ENCODE measurements around the gene PTRHD1.
"Not testable (repeated sequence)": the region's sequence is repeated elsewhere in the genome, so short reads cannot be mapped to it uniquely, and the experiment has no call there.

PTRHD1 gene, protein sequence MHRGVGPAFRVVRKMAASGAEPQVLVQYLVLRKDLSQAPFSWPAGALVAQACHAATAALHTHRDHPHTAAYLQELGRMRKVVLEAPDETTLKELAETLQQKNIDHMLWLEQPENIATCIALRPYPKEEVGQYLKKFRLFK

GRCh38 chr2:24792874-24793760, at the start of gene PTRHD1, which contains the start of gene CENPO:
Gene PTRHD1, minus strand, starts transcription at chr2:24793391. Its CDS starts 14 bp downstream, at chr2:24793377.
Gene CENPO, plus strand, starts transcription at chr2:24793425. Its CDS starts 495 bp downstream, at chr2:24793920.
- DNase-seq = peak; percentile 98 to 100 (median 100)

DNA sequence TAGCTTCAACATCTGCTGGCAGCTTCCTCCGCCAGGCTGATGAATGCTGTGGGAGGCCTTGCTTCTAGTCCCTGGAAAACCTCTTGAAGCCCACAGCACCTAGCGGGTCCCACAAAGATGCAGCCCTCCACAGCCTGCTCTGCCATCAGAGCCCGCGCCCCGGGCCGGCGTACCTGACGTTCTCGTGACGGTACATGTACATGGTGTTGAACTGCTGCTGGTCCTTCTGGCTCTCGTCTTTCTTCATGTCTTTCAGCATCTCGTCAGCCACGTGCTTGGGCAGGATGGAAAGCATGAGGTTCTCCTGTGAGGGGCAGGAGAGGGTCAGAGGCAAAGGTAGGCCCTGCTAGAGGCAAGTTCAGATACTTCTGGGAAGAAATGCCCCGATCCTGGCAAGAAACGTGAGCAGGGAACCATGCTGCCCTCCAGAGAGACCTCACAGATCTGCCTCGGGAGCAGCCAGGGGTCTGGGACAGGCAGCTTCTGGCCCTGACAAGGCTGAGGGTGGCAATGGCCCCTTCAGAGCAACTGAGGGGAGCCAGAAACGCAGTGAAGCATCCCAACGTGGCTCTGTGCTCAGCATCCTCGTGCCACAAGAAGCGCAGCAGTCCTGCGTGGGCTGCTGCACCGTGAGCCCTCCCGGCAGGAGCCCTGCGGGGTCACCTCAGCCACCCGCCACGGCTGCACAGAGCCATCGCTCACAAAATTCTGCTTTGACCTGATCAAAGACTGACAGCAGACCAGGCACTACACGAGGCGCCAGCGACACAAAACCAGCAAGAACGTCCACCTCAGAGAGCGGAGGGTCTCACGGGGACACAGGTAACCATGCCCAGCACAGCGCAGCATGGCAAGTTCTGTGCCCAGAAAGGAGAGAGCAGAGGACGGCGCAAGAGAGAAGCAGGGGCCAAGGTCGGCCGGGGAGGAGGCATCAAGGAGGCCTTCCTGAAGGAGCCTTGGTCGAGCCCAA, 49.2 kb upstream of the PTRHD1 start:
- DNase-seq = no peak

DNA sequence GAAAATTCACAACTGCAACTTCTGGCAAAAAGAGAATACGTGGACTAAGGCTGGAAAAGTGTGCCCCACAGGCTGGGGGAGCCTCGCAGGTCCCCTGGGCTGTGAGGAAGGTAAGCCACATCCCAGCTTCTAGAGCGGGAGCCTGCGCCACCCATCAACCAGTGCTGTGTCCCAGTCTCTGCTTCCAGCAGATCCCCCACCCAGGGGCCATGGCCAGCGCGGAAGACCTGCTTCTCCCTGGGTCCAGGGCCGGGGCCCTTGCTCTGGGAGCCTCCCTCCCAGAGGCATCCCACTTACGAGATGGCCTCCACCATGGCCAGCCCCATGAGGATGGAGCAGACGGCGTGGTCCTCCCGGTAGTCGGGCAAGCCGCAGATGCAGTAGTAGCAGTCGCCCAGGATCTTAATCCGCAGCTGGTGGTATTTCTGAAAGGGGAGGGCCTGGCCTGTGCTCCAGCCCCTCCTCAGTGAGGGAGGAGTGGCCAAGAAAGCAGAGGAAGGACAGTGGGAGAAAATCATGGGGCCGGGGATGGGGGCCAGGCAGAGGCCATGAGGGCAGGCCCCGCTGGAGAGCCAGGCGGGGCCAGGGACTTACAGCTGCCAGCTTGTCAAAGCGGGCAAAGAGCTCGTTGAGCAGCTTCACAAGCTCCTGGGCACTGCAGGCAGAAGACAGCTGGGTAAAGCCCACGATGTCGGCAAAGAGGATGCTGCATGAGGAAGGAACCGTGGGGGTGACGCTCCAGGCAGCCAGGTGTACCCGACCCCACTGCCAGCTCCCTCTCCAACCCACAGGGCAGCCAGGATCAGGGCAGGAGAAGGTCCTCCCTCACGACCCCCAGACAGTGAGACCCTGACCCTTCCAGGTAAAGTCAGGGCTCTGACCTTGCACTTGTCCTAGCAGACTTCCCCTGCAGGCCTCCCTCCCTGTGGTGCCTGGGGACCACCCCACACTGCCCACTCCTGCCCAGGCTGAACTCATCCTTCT, 48.1 kb upstream of the PTRHD1 start:
- DNase-seq = no peak

DNA sequence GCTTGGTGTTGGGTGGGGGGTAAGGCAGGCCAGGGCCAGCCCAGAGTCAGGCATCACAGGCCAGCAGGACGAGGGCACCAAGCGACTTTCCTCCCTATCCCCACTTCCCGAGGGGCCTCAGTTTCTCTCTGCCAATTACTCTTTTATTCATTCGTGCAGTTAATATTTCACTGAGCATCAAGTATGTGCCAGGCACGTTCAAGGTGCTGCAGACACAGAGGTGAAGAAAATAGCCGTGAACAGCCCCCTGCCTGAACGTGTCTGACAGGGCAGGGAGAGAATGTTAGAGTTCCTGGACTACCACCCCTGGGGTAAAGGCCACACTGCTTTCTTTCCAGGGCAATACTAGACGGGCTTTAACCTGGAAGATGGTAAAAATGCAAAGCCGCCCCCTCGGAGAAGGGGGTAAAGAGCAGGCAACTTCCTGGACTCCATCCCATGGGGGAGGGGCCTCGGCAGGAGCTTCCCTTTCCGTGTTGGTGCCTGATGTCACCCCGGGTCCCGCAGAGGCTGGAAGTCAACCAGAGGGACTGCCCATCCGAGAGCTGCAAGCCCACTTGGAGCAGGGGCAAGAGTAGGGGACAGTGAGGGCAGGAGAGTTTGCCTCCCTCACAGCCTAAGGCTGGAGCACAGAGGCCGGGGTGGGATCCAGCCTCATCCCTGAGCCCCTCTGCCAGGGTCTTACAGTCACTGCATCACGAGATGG, 47.1 kb upstream of the PTRHD1 start:
- DNase-seq = no peak

DNA sequence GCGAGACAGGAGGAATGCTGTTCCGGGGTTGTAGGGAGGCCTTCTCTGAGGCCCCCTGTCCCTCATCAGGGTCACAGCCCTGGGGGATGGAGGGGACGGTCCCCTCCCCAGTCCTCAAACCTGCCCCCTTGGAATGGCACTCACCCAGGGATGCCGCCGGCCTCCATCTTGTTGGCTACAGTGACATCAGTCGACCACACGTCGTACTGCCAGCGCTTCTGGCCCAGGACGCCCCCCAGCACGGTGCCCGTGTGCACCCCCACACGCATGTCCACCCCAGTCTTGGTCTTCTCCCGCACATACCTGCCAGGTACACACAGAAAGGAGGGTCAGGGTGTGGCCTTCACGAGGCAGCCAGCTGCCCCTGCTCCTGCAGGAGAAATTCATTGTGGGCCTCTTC, 46.5 kb upstream of the PTRHD1 start:
- no peak for DNase-seq

- no peak for DNase-seq
Measured at GRCh38 chr2:24838541-24838940, 45.4 kb upstream of the PTRHD1 start.

- no peak for DNase-seq
Measured at GRCh38 chr2:24837996-24838513, 44.9 kb upstream of the PTRHD1 start.

DNA sequence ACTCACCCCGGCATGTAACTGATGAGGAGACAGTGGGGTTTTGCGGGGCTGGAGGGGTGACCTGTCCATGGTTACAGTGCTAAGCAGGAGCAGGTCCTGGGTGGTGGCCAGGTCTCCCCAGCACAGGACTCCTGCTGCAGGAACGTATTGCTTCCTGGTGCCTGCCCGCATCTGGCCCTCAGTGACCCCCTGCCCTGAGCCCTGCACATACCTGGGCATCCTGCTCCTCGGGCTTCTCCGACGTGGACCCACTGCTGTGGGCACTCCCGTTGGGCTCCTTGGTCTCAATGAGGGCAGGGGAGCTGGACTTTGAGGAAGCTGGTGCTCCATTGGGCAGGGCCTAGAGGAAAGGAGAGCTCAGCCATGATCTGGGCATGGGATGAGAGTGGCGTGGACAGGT, 43.5 kb upstream of the PTRHD1 start:
- DNase-seq = no peak

GRCh38 chr2:24836206-24836605, 43.0 kb upstream of the PTRHD1 start:
- DNase-seq = no peak

- not testable (repeated sequence) for DNase-seq
Measured at GRCh38 chr2:24835411-24835810, 42.2 kb upstream of the PTRHD1 start.

GRCh38 chr2:24834733-24835395, 41.7 kb upstream of the PTRHD1 start:
- no peak for DNase-seq

GRCh38 chr2:24833821-24834732, 40.9 kb upstream of the PTRHD1 start:
- DNase-seq = no peak

DNA sequence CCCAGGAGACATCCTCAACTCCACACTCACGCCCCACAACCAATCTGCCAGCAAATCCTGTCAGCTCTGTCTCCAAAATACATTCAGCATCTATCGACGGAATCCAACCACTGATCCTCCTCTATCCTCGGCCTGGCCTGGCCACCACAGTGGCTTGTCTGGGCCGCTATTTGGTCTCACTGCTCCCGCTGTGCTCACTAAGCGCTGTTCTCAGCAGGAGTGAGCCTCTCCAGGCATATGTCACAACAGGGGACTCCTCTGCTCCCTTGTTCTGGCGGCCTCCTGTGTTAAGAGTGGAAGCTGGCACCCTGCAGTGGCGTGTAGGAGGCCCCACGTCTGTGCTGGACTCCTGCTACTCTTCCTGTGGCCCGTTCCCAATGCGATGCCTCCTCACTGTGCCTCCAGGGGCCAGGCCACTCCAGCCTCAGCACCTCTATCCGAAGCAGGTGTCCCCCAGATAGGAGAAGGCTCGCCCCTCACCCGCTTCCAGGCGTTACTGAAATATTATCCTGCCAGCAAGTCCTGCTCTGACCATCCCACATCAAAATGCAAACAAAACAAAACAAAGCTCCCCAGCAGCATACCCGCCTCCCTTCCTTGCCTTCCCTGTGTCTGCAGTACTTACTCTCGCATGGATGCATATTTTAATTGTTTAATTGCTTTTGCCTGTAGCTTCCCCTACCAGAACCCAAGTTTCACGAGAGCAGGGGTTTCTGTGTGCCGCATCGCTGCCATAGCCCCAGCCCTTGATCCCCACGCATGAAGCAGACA, 39.9 kb upstream of the PTRHD1 start:
- DNase-seq = peak in 2 of 3 experiments; percentile 89 to 96

DNA sequence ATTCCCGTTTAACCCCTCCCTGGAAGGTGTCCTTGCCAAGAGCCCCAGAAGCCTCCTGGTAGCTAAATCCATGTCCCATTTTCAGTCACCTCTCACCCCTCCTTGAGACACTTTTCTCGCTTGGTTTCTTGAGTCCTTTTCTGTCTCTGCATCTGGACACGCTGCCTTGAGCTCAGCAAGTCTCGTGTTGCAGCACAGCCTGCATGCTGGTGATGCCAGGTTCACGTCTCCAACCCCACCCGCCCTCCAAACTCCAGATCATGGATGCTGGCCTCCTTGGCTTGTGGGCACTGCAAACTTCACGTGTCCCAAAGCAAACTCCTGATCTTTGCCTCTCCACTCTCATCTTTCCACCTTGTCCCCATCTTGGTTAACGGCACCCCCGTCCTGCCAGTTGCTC, 39.3 kb upstream of the PTRHD1 start:
- peak in 1 of 3 experiments; percentile 56 for DNase-seq

DNA sequence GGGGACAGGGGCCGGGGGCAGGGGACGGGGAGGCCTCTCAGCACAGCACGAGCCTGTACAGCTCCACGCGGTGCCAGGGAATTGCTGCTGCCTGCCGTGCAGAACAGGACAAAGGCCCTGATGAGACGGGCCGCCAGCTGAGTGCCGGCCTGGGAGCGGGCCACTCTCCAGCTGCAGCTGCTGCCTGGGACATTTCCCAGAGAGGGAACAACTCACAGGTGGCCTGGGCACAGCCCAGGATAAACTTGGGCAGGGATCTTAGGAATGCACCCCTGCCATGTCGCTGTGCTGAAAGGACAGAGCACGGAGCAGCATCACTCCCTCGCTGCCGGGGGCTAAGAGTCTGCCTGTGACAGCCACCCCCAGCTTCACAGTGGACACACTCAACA, 38.9 kb upstream of the PTRHD1 start:
- DNase-seq = peak in 2 of 3 experiments; percentile 24 to 52

DNA sequence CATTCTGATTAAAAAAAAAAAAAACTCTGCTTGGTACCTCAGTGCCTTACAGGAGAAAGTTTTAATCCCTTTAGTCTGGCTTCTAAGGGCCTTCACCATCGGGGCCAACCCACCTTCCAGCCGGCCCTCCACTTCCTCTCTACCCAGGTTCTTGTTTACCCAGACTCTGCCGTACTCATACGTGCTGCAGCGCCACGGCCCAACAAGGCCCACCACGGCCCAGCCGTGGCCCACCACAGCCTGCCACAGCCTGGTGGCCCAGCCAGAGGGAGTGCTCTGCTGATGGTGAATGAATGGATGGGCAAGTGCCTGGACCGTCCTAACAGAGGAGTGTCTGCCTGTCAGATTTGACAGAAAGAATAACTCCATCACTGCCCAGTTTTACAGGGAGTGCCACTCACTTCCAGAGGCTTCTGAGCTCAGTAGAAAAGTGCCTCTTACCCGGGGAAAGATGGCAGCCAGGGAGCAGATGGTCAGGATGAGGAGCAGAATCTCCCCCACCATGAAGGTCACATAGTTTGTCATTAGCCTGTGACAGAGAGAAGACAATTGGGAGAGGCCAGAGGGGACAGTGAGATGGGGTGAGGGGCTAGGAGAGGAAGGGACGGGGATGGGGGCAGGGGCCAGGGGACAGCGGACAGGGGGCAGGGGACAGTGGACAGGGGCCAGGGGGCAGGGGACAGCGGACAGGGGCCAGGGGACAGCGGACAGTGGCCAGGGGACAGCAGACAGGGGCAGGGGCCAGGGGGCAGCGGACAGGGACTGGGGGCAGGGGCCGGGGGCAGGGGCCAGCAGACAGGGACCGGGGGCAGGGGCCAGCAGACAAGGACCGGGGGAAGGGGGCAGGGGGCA, 38.3 kb upstream of the PTRHD1 start:
- DNase-seq = no peak

DNA sequence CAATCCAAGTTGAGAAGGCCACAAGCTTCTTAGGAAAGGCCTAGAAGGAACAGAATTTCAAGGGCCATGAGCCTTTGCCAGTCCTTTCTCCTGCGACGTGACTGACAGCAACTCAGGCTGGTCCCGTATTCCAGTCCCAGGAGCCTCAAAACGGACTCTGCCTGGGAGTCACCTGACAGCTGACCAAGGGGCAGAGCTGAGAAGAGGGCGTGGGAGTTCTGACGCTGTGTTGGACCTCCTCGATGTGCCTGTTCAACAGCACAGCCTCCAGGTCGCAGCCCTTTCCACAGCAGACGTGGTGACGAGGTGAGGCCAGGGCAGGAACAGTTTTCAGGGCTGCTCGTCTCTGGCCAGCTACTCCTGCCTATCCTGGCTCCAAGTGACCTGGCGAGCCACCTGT, 37.6 kb upstream of the PTRHD1 start:
- no peak for DNase-seq
